Measurements from ENCODE around the gene SETBP1.

SETBP1 gene

GRCh38 chr18:44938720-44939665, 258.3 kb downstream of the SETBP1 start:
- peaks cover 17% of the 10 kb centered on the region for H3K4me1 ChIP-seq
- H3K27ac ChIP-seq: no peak overlapping the region
- peaks cover 11% of the 10 kb centered on the region for H3K79me2 ChIP-seq
- no peak overlapping the region for H3K4me2 ChIP-seq (ENCODE audit: low read length)
- TF ChIP-seq CTCF (IDR thresholded peaks at IDR 0.05): no peak
- no peak overlapping the region for H3K4me3 ChIP-seq (ENCODE audit: low read depth, low read length)
- H3K9ac ChIP-seq: no peak overlapping the region
- no peaks in the 10 kb centered on the region for H3K27me3 ChIP-seq (ENCODE audit: control insufficient read depth, insufficient read depth, low read length)
- no peak overlapping the region for H2AFZ ChIP-seq
- H3K9me3 ChIP-seq (ENCODE audit: control insufficient read depth, low read length): peaks cover 2% of the 10 kb centered on the region
- H3K36me3 ChIP-seq (ENCODE audit: control insufficient read depth, insufficient read depth, low read length): no peaks in the 10 kb centered on the region

- peaks cover 6% of the 10 kb centered on the region for H3K79me2 ChIP-seq
- H3K4me1 ChIP-seq: peaks cover 13% of the 10 kb centered on the region
- H2AFZ ChIP-seq: no peak overlapping the region
- no peak overlapping the region for H3K4me2 ChIP-seq (ENCODE audit: low read length)
- no peak overlapping the region for H3K4me3 ChIP-seq (ENCODE audit: low read depth, low read length)
- no peak for TF ChIP-seq CTCF (IDR thresholded peaks at IDR 0.05)
- no peaks in the 10 kb centered on the region for H3K27me3 ChIP-seq (ENCODE audit: control insufficient read depth, insufficient read depth, low read length)
- no peaks in the 10 kb centered on the region for H3K36me3 ChIP-seq (ENCODE audit: control insufficient read depth, insufficient read depth, low read length)
- no peak overlapping the region for H3K9ac ChIP-seq
- H3K9me3 ChIP-seq (ENCODE audit: control insufficient read depth, low read length): peaks cover 2% of the 10 kb centered on the region
- H3K27ac ChIP-seq: no peak overlapping the region
These were observed 260.8 kb downstream of the SETBP1 start for GRCh38 chr18:44941516-44941915.

- Histone ChIP-seq H3K79me2 (peaks cover 3% of the 10 kb centered on the region), H3K4me3 (ENCODE audit: low read depth, low read length) (no peak overlapping the region), H2AFZ (no peak overlapping the region), H3K27me3 (ENCODE audit: control insufficient read depth, insufficient read depth, low read length) (no peaks in the 10 kb centered on the region), H3K4me2 (ENCODE audit: low read length) (no peak overlapping the region), H3K9me3 (ENCODE audit: control insufficient read depth, low read length) (peaks cover 2% of the 10 kb centered on the region), H3K4me1 (peaks cover 13% of the 10 kb centered on the region), H3K36me3 (ENCODE audit: control insufficient read depth, insufficient read depth, low read length) (no peaks in the 10 kb centered on the region), H3K27ac (no peak overlapping the region), H3K9ac (no peak overlapping the region)
- no peak for TF ChIP-seq CTCF (IDR thresholded peaks at IDR 0.05)
These were observed 261.4 kb downstream of the SETBP1 start for GRCh38 chr18:44942073-44942472.

- H3K4me2 ChIP-seq (ENCODE audit: low read length): no peak overlapping the region
- no peak overlapping the region for H3K4me3 ChIP-seq (ENCODE audit: low read depth, low read length)
- H3K79me2 ChIP-seq: no peaks in the 10 kb centered on the region
- peak overlapping the region; percentile 11 for H3K27ac ChIP-seq
- no peak for TF ChIP-seq CTCF (IDR thresholded peaks at IDR 0.05)
- no peaks in the 10 kb centered on the region for H3K27me3 ChIP-seq (ENCODE audit: control insufficient read depth, insufficient read depth, low read length)
- H3K9ac ChIP-seq: no peak overlapping the region
- H3K9me3 ChIP-seq (ENCODE audit: control insufficient read depth, low read length): peaks cover 2% of the 10 kb centered on the region
- no peak overlapping the region for H2AFZ ChIP-seq
- H3K36me3 ChIP-seq (ENCODE audit: control insufficient read depth, insufficient read depth, low read length): no peaks in the 10 kb centered on the region
- peaks cover 13% of the 10 kb centered on the region for H3K4me1 ChIP-seq
These were observed 262.7 kb downstream of the SETBP1 start for GRCh38 chr18:44943311-44943881.

Data from parathyroid adenoma (tissue), 2 donors.